ENCODE results near the gene CDC37L1. TPM values are rescaled to one million over a fixed set of nuclear protein-coding genes. Genes with fewer than 3 reads are reported as not detected.

The CDC37L1 gene
- total RNA-seq, 2 donors from 2014 or later: 11.4 to 16.1 TPM

- TF ChIP-seq CTCF (IDR thresholded peaks at IDR 0.05): no peak
- H3K9ac ChIP-seq (ENCODE audit: low read depth in 2 of 2, low read length in 2 of 2): no peak overlapping the region
- H3K9me3 ChIP-seq: no peaks in the 10 kb centered on the region
- peaks cover 8% of the 10 kb centered on the region for H3K36me3 ChIP-seq
- no peaks in the 10 kb centered on the region for H3K4me1 ChIP-seq
- no peak overlapping the region for H3K27ac ChIP-seq
- no peaks in the 10 kb centered on the region for H3K27me3 ChIP-seq
- intact Hi-C loops (cut with DNase I): loop anchor here (10.0 kb wide), 1 partner anchor 1146 kb away; the partner anchor contains the start of gene ERMP1
- DNase-seq: no peak
- no peak overlapping the region for H3K4me3 ChIP-seq
Observed at GRCh38 chr9:4689021-4689420, 9.7 kb downstream of the CDC37L1 start.

GRCh38 chr9:4689687-4690104 lies 10.3 kb downstream of the CDC37L1 start:
- H3K9ac ChIP-seq (ENCODE audit: low read depth in 2 of 2, low read length in 2 of 2): no peak overlapping the region
- intact Hi-C loops (cut with DNase I): loop anchor here (5.0 to 10.0 kb wide), 2 partner anchors 43 to 1145 kb away; partner anchors contain the start of gene ERMP1
- H3K4me1 ChIP-seq: no peaks in the 10 kb centered on the region
- H3K9me3 ChIP-seq: no peaks in the 10 kb centered on the region
- H3K27me3 ChIP-seq: no peaks in the 10 kb centered on the region
- H3K27ac ChIP-seq: no peak overlapping the region
- no peak for TF ChIP-seq CTCF (IDR thresholded peaks at IDR 0.05)
- no peak overlapping the region for H3K4me3 ChIP-seq
- DNase-seq: no peak
- H3K36me3 ChIP-seq: peaks cover 8% of the 10 kb centered on the region

GRCh38 chr9:4690144-4690543 lies 10.8 kb downstream of the CDC37L1 start:
- intact Hi-C loops (cut with DNase I): loop anchor here (5.0 kb wide), 1 partner anchor 42 kb away; no protein-coding TSS in a partner anchor
- Histone ChIP-seq H3K27ac (no peak overlapping the region), H3K4me1 (no peaks in the 10 kb centered on the region), H3K4me3 (no peak overlapping the region), H3K9ac (ENCODE audit: low read depth in 2 of 2, low read length in 2 of 2) (no peak overlapping the region), H3K27me3 (no peaks in the 10 kb centered on the region), H3K36me3 (peaks cover 8% of the 10 kb centered on the region), H3K9me3 (no peaks in the 10 kb centered on the region)
- no peak for DNase-seq
- no peak for TF ChIP-seq CTCF (IDR thresholded peaks at IDR 0.05)

GRCh38 chr9:4691795-4692194 lies 12.4 kb downstream of the CDC37L1 start:
- no peak overlapping the region for H3K9ac ChIP-seq (ENCODE audit: low read depth in 2 of 2, low read length in 2 of 2)

GRCh38 chr9:4700091-4700490 lies 20.7 kb downstream of the CDC37L1 start:
- Histone ChIP-seq H3K27ac (no peak overlapping the region), H3K4me1 (no peaks in the 10 kb centered on the region), H3K9me3 (no peaks in the 10 kb centered on the region), H3K4me3 (no peak overlapping the region), H3K36me3 (peaks cover 5% of the 10 kb centered on the region), H3K9ac (ENCODE audit: low read depth in 2 of 2, low read length in 2 of 2) (no peak overlapping the region), H3K27me3 (no peaks in the 10 kb centered on the region)
- intact Hi-C loops (cut with DNase I): no loop called here
- no peak for TF ChIP-seq CTCF (IDR thresholded peaks at IDR 0.05)
- DNase-seq: no peak

More at GRCh38 chr9:4691795-4692194, 12.4 kb downstream of the CDC37L1 start:
- H3K4me3 ChIP-seq: no peak overlapping the region
- peaks cover 8% of the 10 kb centered on the region for H3K36me3 ChIP-seq
- TF ChIP-seq CTCF (IDR thresholded peaks at IDR 0.05): no peak
- H3K4me1 ChIP-seq: no peaks in the 10 kb centered on the region
- intact Hi-C loops (cut with DNase I): loop anchor here (5.0 kb wide), 1 partner anchor 41 kb away; no protein-coding TSS in a partner anchor
- DNase-seq: no peak
- H3K9me3 ChIP-seq: no peaks in the 10 kb centered on the region
- no peaks in the 10 kb centered on the region for H3K27me3 ChIP-seq
- no peak overlapping the region for H3K27ac ChIP-seq

All from colonic mucosa (tissue), 4 donors.